ENCODE measurements around the gene NCAM1.

NCAM1 gene

GRCh38 chr11:113133071-113133470 lies 171.9 kb downstream of the NCAM1 start:
- no peak for TF ChIP-seq CTCF (conservative IDR thresholded peaks at IDR 0.05)
- no peak overlapping the region for H3K27ac ChIP-seq

GRCh38 chr11:113134626-113135025 lies 173.4 kb downstream of the NCAM1 start:
- TF ChIP-seq CTCF (conservative IDR thresholded peaks at IDR 0.05), result no peak
- H3K27ac ChIP-seq, result no peak overlapping the region

- TF ChIP-seq CTCF (conservative IDR thresholded peaks at IDR 0.05), result no peak
- no peak overlapping the region for H3K27ac ChIP-seq
Observed at GRCh38 chr11:113137713-113138529, 176.7 kb downstream of the NCAM1 start.

- no peak for TF ChIP-seq CTCF (conservative IDR thresholded peaks at IDR 0.05)
Observed at GRCh38 chr11:113138731-113139130, 177.5 kb downstream of the NCAM1 start.

GRCh38 chr11:113141010-113141409 lies 179.8 kb downstream of the NCAM1 start:
- H3K27ac ChIP-seq, result no peak overlapping the region
- TF ChIP-seq CTCF (conservative IDR thresholded peaks at IDR 0.05), result no peak

More at GRCh38 chr11:113138731-113139130, 177.5 kb downstream of the NCAM1 start:
- no peak overlapping the region for H3K27ac ChIP-seq

GRCh38 chr11:113142508-113142907 lies 181.3 kb downstream of the NCAM1 start:
- no peak overlapping the region for H3K27ac ChIP-seq
- no peak for TF ChIP-seq CTCF (conservative IDR thresholded peaks at IDR 0.05)

- TF ChIP-seq CTCF (conservative IDR thresholded peaks at IDR 0.05), result no peak
- no peak overlapping the region for H3K27ac ChIP-seq
Observed at GRCh38 chr11:113147249-113147648, 186.0 kb downstream of the NCAM1 start.

Data from VCaP (cell line).